Mesenteric fat pad (tissue), 1 donor: ENCODE measurements around the gene KHDRBS1. TPM values are rescaled to one million over a fixed set of nuclear protein-coding genes. Genes with fewer than 3 reads are reported as not detected.
A peak's percentile ranks its signal among the peaks of the same experiment; 100 is the strongest.
"Not testable (repeated sequence)": the region's sequence is repeated elsewhere in the genome, so short reads cannot be mapped to it uniquely, and the experiment has no call there.

ENCODE experiments used
- DNase-seq: peaks from one replicate; pipeline ENCODE4 v3.0.0-alpha.2; 2020; ENCODE audit warnings: low spot score
- microRNA-seq: library from miRNA; unstranded; fragments of <30 nt; microRNA quantifications from one replicate; pipeline ENCODE4 v1.2.0, GENCODE V29; 2020; ENCODE audit warnings: borderline number of aligned reads
- total RNA-seq: library from RNA; stranded (reverse); fragmentation: NEBNext Ultra II Directional; extraction: Animal tissue kit (Norgen Biotek cat#: 25700); gene quantifications from one replicate; pipeline ENCODE4 v1.2.1, GENCODE V29; 2021
- donor health status: DM: yes; HTN: yes; CAD: no.

Gene KHDRBS1
- total RNA-seq, 1 donor from 2014 or later, result 80.1 TPM

GRCh38 chr1:32063261-32063681 is 49.6 kb downstream of the KHDRBS1 start:
- peak; percentile 22 for DNase-seq

GRCh38 chr1:32065613-32066488 is 52.2 kb downstream of the KHDRBS1 start:
- peak; percentile 62 for DNase-seq

DNA sequence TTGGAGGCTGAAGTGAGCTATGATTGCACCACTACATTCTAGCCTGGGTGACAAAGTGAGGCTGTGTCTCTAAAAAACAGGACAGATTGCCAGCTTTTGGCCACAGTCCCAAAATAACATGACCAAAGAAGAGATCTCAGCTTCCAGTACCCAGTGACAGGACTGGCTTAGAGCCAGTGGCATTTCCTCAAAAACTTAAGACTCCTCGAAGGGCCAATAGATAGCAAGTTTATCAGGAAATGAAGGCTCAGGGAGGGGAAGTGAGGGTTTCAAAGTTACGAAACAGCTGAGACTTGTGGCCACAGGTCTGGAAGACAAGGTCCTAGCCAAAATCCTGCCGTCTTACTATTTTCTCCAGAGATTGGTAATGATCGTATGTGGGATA is 52.8 kb downstream of the KHDRBS1 start:
- no peak for DNase-seq

DNA sequence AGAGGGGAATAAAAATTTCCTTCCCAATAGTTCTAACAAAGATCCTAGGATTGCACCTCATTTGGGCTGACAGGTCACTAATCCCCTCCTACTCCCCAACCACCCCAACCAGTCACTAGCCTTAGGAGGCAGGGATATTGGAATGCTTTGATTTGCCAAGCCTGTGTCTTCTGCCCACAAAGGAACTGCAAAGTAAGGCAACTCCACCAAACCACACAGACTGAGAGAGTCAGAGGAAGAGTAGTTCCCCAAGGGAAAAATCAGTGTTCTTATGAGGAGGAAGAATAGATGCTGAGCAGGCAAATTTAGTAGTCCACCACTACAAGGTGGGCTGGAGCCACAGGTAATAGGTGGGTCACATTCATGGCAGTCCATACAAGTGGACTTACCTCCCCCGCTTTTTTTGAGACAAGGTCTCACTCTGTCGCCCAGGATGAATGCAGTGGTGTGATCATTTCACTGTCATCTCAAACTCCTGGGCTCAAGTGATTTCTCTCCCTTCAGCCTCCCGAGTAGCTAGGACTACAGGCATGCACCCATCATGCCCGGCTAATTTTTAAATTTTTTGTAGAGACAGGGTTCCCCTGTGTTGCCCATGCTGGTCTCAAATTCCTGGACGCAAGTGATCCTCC is 55.4 kb downstream of the KHDRBS1 start:
- DNase-seq, result no peak

- DNase-seq, result no peak
Measured at GRCh38 chr1:32071758-32072621, 58.3 kb downstream of the KHDRBS1 start.

GRCh38 chr1:32072622-32073298 is 59.1 kb downstream of the KHDRBS1 start, which contains the start of gene TMEM39B:
Gene TMEM39B (plus strand): TSS chr1:32072939. CDS start chr1:32073048, 109 bp downstream.
- peak; percentile 97 for DNase-seq

DNA sequence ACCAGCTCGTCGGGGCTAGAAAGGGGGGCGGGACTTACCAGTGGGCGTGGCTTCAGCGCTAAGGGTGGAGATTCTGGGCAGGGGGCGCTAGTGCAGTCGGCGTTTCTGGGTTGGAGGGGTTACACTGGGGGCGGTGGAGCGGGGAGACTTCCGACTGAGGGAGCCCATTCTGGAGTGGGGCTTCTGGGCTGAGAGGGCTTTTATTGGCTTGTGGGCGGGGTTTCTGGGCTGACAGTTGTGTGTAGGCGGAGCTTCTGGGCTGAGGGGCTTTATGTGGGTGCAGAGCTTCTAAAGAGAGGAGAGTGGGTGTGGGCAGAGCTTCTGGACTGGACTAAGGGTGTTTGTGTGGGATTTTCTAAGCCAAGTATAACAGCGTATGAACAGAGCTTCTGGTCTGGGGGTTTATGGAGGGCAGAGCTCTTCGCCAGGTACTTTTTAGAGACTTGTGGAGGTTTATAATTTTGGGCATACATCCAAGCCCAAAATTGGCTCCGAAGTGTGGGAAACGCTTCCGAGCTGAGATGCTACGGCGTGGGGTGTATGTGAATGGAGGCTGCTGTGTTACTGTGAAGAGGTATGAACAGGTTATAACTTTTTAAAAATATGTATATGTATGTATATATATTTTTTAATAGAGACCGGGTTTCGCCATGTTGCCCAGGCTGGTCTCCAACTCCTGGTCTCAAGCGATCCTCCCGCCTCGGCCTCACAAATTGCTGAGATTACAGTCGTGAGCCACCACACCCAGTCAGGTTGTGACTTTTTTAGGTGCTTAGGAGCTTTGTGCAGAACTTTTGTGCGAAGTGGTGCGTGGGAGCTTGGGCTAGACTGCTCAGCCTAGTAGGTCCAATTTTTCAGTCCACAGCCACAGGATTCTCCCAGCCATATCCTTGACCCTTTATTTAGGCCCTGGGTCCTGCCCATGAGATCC is 59.9 kb downstream of the KHDRBS1 start:
- DNase-seq, result no peak

GRCh38 chr1:32074841-32075240 is 61.2 kb downstream of the KHDRBS1 start:
- DNase-seq, result no peak

GRCh38 chr1:32077451-32077850 is 63.8 kb downstream of the KHDRBS1 start:
- no peak for DNase-seq

- DNase-seq, result no peak
Measured at GRCh38 chr1:32082022-32082421, 68.4 kb downstream of the KHDRBS1 start.

DNA sequence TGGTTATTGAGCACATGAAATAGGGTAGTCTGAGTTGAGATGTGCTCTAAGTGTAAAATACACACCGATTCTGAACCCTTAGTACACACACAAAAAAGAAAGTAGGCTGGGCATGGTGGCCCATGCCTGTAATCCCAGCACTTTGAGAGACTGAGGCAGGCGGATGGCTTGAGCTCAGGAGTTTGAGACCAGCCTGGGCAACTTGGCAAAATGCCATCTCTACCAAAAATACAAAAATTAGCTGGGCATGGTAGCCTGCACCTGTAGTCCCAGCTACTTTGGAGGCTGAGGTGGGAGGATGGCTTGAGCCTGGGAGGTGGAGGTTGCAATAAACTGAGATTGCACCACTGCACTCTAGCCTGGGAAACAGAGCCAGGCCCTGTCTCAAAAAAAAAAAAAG is 72.7 kb downstream of the KHDRBS1 start:
- not testable (repeated sequence) for DNase-seq

DNA sequence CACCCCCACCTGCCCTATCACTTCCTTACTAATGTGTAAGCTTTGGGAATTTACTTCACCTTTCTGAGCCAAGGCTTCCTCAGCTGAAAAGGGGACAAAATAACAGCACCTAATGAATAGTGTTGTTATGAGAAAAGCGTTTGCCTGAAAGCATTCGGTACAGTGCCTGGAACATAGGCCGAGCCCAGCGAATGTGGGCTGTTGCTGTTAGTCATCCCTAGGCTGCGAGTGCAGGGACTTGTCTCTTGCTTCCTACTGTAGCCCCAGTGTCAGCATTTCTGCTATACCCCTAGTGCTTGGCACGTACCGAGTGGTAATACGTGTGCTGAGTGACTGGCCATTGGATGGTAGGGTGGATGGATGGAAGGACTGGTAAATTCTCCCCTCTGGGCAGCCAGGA is 77.5 kb downstream of the KHDRBS1 start:
- no peak for DNase-seq

- DNase-seq, result no peak
Measured at GRCh38 chr1:32091591-32091990, 77.9 kb downstream of the KHDRBS1 start.

Small RNAs within 50 kb of the gene (microRNA-seq; reads per million reads assigned to microRNA genes)
- not detected for gene MIR5585

Other genes with a start within 250 kb of the KHDRBS1 start
- 3.9 TPM for gene ADGRB2, start 249.5 kb upstream of the KHDRBS1 start, total RNA-seq
- gene SPOCD1, start 197.8 kb upstream of the KHDRBS1 start, total RNA-seq, result 9.5 TPM
- gene PTP4A2, start 75.5 kb upstream of the KHDRBS1 start, total RNA-seq, result 472 TPM
- 15.6 TPM for gene TMEM39B, start 59.1 kb downstream of the KHDRBS1 start, total RNA-seq
- gene KPNA6, start 94.2 kb downstream of the KHDRBS1 start, total RNA-seq, result 73.7 TPM
- gene TXLNA, start 165.8 kb downstream of the KHDRBS1 start, total RNA-seq, result 54.5 TPM
- gene CCDC28B, start 186.7 kb downstream of the KHDRBS1 start, total RNA-seq, result 3.5 TPM
- gene IQCC, start 191.8 kb downstream of the KHDRBS1 start, total RNA-seq, result 0.67 TPM
- not detected for gene DCDC2B, start 195.2 kb downstream of the KHDRBS1 start, total RNA-seq
- 18.4 TPM for gene TMEM234, start 208.5 kb downstream of the KHDRBS1 start, total RNA-seq
- gene EIF3I, start 208.5 kb downstream of the KHDRBS1 start, total RNA-seq, result 160 TPM
- 7.5 TPM for gene FAM167B, start 233.4 kb downstream of the KHDRBS1 start, total RNA-seq
- gene LCK, start 237.4 kb downstream of the KHDRBS1 start, total RNA-seq, result 1.8 TPM